CD4-positive, alpha-beta T cell treated with Interleukin-2 at 100 ng/mL for 4 hours (primary cell): ENCODE measurements around the gene MEP1B.

Experiments used
- DNase-seq: peaks from one replicate; pipeline ENCODE4 v3.0.0-alpha.2; 2020; ENCODE audit warnings: low spot score

The MEP1B gene

DNA sequence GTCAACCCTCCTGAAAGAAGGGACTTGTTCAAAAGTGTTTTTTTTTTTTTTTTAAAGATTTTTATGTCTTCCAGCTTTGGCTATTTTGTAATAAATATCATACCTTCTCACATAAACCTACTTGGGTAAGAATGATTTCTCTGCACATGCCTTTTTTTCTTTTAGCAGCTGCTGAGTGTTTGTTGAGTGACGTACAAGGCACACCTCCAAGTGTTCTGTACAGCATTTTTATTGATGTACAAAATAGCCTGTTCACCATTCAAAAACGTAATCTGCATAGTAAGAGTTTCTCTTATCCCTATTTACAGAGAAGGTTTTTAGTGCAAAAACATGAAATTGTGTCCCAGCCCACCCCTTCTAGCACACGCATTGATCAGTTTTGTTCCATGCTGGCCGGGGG, 77.6 kb downstream of the MEP1B start:
- no peak for DNase-seq
